8988T (cell line): ENCODE measurements around the gene SAXO1.
"Not testable (repeated sequence)": the region's sequence is repeated elsewhere in the genome, so short reads cannot be mapped to it uniquely, and the experiment has no call there.

ENCODE experiments used
- DNase-seq: peaks from one replicate; pipeline ENCODE4 v3.0.0; 2011

Gene SAXO1

GRCh38 chr9:18955626-18956025 lies 77.4 kb downstream of the SAXO1 start:
- no peak for DNase-seq

- DNase-seq: no peak
Measured at GRCh38 chr9:18951936-18952335, 81.1 kb downstream of the SAXO1 start.

- DNase-seq: no peak
Measured at GRCh38 chr9:18947892-18948339, 85.1 kb downstream of the SAXO1 start.

GRCh38 chr9:18942801-18943200 lies 90.2 kb downstream of the SAXO1 start:
- no peak for DNase-seq

GRCh38 chr9:18941060-18941740 lies 91.8 kb downstream of the SAXO1 start:
- no peak for DNase-seq

DNA sequence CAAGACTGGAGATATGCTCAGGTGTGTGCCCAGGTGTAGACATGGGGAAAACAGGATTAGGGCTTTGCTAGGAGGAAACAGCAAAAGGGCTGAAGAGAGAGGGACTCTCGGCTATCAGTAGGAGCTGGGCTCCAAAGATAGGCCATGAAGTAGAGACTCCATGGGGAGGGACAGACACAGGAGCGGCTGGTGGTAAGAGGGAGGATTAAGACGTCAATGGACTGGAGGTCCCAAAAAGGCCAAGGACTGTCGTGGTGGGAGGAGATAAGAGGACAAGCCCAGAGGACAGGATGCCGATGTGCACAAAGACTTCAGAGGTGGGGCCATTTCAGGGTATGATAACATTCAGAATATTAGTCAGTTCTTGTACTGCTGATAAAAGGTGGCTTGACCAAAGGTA lies 93.1 kb downstream of the SAXO1 start:
- DNase-seq: no peak

- DNase-seq: no peak
Measured at GRCh38 chr9:18936094-18936871, 96.7 kb downstream of the SAXO1 start.

DNA sequence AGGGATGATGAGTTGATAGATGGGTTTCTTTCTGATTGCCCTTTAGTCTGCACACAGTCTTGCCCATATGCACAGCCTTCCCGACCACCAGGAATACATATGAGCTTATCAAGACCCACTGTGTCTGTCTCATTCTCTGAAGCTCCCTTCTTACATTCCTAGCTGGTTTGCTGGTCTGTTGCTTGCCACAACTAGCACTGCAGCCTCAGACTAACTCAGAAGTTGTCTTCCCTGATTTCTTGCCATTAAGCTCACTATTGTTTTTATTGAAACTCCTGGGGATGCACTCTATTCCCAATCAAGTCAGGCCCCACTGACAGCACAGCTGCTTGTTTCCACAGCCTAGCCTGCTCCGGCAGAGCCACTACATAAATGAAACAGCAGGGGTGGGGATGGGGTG lies 97.5 kb downstream of the SAXO1 start:
- no peak for DNase-seq

GRCh38 chr9:18930611-18931010 lies 102.4 kb downstream of the SAXO1 start:
- DNase-seq: not testable (repeated sequence)

DNA sequence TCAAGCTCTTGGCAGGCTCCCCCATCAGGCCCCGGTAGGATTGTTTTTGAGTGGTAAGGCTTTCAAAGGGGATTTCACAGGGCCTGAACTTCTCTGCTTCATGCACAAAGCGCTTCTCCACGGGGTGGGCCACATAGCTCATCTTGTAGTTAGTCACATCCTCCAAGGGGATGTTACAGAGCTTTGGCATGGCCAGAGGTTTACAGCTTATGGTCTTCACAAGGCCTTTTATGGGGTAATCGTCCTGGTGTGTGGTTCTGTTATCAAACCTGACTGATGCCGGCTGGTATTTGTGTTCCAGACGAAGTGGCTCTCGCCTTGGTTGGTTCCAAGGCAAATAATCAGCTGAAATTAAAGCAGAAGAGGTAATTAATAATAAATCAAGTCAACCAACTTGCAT lies 104.3 kb downstream of the SAXO1 start:
- DNase-seq: no peak

DNA sequence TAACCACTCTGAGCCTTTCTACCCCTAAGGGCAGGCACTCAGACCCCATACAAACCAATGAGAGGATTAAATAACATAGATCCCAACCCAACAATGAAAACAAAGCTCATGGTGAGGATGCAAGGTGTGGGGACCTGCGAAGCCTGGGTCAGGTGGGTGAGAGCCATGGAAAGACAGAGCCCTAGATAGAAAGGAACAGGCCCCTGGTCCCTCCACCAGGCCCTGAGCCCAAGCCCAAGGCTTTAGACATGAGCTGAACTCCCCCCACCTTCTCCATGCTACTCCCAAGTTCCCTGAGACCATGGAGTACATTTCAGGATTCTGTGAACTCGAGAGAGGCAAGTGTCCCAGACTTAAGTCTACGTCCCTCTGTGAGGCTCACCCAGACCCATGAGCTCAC lies 106.5 kb downstream of the SAXO1 start:
- DNase-seq: no peak

- DNase-seq: no peak
Measured at GRCh38 chr9:18925880-18926279, 107.1 kb downstream of the SAXO1 start.

- no peak for DNase-seq
Measured at GRCh38 chr9:18923671-18924430, 109.2 kb downstream of the SAXO1 start.

DNA sequence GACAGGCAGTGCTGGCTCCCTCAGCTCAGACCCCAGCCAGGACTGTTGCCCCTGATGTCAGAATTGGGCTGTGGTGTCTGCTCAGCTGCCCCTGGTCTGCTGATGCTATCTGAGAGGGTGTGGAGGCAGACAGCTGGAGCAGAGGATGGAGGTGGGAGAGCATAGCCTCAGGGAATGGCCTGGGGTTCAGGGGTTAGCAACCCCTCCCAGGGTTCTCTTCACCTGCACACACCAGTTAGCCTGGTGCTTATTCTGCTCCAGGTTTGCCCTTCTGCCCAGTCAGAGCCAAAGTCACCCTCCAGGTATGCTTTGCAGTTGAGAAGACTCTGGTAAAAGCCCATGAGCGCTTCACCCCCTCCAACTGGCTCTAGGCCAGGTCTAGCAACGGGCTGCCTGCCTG lies 109.8 kb downstream of the SAXO1 start:
- no peak for DNase-seq

- no peak for DNase-seq
Measured at GRCh38 chr9:18922161-18922885, 110.7 kb downstream of the SAXO1 start.

DNA sequence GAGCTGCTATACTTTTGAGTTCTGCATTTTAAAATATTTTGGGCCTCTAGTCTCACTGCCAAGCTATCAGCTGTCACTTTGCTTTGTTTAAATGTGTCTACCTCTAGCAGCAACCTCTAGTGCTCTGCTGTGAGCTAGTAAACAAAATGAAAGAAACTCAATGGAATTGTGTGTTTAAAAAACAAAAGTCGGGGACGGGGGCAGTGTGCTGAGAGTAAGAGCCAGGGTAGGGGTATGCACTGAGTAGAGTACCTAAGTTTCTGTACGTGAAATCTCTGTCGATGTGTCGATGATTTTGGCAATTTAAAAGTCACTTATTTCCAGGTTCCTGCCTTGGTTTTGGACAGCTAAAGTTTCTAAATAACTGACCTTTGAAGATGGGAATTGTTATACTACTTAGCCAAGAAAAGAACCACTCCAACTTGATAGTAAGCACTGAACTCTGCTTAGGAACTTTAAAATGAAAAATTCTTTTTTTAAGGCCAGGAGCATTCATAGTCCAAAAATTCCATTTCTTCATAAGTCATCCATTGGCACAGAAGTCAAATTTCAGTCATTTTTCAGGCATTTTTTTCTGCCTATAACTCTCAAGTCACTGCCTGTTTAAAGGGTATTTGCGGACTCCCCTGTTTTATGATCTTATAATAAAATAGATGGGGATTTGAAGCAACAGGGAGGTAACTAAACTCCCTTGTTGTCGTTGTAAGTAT lies 111.5 kb downstream of the SAXO1 start:
- no peak for DNase-seq

DNA sequence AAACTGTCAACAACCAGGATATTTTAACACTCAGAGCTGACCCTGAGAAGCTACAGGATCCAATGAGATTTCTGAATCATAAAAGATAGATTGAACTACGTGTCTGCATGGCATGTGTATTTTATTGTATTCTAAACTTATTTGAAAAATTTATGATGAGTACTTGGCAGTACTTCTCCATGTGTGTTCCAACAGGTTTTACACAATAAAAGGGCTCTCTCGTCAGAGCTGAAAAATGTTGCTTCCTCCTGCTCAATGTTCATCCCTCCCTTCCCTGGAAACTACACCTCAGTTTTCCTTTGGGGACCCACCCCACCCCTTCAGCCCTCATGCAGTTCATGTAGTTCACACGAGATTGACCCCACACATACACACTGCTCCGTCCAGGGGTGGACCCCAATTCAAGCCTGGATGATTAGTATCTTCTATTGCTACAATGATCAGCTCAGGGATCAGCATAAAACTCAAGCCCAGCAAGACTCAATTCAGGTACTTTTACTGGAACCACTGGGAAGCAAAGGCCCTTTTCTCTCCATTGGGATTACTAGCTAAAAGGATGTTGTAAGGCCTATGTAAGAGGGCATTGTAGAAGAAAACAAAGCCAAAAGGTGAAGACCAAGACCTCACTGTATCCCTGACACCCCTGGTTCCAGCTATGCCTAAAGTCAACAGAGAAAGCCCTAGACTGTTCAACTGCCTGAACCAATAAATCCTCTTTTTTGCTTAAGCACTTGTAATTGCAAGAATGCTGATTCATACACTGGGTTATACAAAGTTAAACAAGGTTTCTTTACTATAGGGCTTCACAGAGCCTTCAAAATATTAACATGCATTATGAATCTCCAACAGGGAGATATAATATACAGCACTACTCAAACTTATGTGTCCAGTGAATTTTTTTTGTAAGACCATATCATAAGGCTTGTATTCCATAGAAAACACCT lies 112.6 kb downstream of the SAXO1 start:
- no peak for DNase-seq

DNA sequence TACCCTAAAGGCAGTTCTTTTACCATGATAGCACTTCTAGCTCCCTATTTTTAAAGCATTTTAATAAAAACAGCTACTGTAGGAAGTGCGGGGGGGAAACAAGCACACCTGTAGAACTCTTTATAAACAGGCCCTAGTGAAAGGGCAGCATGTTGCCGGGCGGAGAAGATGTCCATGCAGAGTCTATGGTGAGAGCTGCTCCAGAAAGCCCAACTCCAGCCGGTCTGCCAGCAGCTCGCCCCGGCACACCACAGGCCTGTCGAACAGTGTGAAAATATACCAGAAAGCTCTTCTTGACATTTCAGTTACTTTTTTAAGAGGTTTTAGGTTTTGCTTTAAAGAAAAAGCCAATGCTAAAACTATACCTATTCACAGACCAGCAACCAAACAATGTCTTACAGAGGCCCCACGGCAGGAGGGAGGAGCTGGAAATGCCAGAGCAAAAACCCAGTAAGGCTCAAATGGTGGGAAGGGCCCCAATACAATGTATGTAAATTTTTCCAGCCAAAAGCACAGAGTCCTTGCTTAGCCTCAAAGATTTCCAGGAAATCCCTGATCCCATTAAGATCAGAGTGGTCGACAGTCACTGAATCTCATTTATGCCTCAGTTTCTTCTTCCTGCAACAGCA lies 121.2 kb downstream of the SAXO1 start:
- no peak for DNase-seq

DNA sequence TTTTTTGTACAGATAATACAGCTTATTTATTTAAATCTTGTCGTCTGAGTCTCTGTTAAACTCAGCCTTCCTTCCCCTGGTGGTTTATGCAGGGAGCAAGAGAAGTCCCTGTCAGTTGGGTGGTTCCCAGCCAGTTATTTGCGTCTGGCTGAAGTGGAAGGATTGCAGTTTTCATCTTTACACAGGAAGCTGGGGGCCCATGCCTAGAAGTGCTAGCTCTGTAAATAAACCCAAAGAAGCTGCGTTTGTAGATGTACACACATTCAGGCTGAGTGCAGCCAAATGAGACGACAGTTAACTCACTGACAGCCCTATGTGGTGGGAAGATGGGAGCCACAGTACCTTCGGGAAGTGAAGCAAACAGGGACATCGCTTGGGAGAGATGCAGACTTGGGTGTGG lies 122.1 kb downstream of the SAXO1 start:
- no peak for DNase-seq

DNA sequence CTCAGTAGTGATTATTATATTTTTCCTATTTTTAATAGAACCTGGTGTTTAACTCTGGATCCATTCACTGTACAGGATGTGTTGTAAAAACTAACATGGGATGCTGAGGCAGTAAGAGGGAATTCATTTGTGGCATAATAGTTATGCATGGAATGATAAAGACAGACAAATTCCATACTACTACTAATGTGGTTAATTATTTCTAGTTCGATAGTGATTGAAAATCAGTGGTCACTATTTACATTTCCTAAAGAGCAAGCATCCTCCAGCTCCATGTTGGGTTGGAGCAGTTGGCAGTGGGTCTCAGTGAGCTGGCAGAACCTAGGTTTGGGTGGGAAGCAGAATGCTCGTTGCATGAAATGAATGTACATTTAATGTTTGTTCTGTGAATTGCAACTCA lies 122.6 kb downstream of the SAXO1 start:
- DNase-seq: no peak
